A549 (cell line): Measurements from ENCODE around the gene PSMB7.

Source experiments
- CTCF ChIP-seq: fragments of >200 bp; sonication (Bioruptor Twin); formaldehyde crosslinking; IDR thresholded peaks from 3 replicates; pipeline ENCODE4 v1.5.1; 2016
- E2F6 ChIP-seq: IDR thresholded peaks from 2 replicates; pipeline ENCODE4 v1.6.1; 2012; ENCODE audit warnings: low read depth, borderline replicate concordance
- HDAC2 ChIP-seq: fragments of 200-600 bp; sonication (generic); IDR thresholded peaks from 2 replicates; pipeline ENCODE4 v1.6.1; 2016
- JUNB ChIP-seq: fragments of >200 bp; sonication (Bioruptor Twin); formaldehyde crosslinking; IDR thresholded peaks from 2 replicates; pipeline ENCODE4 v1.6.1; 2016
- KDM5A ChIP-seq: fragments of 200-600 bp; sonication (generic); IDR thresholded peaks from 2 replicates; pipeline ENCODE4 v1.6.1; 2016; ENCODE audit warnings: antibody characterized with exemption, mild to moderate bottlenecking
- MAZ ChIP-seq: fragments of 150-350 bp; IDR thresholded peaks from 2 replicates; pipeline ENCODE4 v1.6.1; 2014; ENCODE audit warnings: antibody characterized with exemption, low read depth, low read length, borderline replicate concordance
- POLR2A ChIP-seq: IDR thresholded peaks from 2 replicates; pipeline ENCODE4 v1.6.1; 2012; ENCODE audit warnings: mild to moderate bottlenecking, low read length
- SREBF2 ChIP-seq: fragments of 450-650 bp; IDR thresholded peaks from 2 replicates; pipeline ENCODE4 v1.6.1; 2014; ENCODE audit warnings: mild to moderate bottlenecking, moderate library complexity
- TF ChIP-seq, protein P1 (sequence below): fragments of 200-600 bp; sonication (generic); IDR thresholded peaks from 2 replicates; pipeline ENCODE4 v1.6.1; 2016; ENCODE audit warnings: antibody characterized with exemption, mild to moderate bottlenecking, moderate library complexity

- TF ChIP-seq CTCF (no peak), E2F6 (no peak), KDM5A (no peak), MAZ (no peak), POLR2A (no peak), SREBF2 (no peak), HDAC2 (no peak), JUNB (no peak)
- TF ChIP-seq, protein P1, sequence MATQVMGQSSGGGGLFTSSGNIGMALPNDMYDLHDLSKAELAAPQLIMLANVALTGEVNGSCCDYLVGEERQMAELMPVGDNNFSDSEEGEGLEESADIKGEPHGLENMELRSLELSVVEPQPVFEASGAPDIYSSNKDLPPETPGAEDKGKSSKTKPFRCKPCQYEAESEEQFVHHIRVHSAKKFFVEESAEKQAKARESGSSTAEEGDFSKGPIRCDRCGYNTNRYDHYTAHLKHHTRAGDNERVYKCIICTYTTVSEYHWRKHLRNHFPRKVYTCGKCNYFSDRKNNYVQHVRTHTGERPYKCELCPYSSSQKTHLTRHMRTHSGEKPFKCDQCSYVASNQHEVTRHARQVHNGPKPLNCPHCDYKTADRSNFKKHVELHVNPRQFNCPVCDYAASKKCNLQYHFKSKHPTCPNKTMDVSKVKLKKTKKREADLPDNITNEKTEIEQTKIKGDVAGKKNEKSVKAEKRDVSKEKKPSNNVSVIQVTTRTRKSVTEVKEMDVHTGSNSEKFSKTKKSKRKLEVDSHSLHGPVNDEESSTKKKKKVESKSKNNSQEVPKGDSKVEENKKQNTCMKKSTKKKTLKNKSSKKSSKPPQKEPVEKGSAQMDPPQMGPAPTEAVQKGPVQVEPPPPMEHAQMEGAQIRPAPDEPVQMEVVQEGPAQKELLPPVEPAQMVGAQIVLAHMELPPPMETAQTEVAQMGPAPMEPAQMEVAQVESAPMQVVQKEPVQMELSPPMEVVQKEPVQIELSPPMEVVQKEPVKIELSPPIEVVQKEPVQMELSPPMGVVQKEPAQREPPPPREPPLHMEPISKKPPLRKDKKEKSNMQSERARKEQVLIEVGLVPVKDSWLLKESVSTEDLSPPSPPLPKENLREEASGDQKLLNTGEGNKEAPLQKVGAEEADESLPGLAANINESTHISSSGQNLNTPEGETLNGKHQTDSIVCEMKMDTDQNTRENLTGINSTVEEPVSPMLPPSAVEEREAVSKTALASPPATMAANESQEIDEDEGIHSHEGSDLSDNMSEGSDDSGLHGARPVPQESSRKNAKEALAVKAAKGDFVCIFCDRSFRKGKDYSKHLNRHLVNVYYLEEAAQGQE: no peak
These were observed 34.3 kb upstream of the PSMB7 start for GRCh38 chr9:124449381-124450151.
